PFSK-1 (cell line): ENCODE data around the gene CDKN2C.

Source experiments
- FOXP2 ChIP-seq: optimal IDR thresholded peaks from 2 replicates; pipeline ENCODE3; 2011; ENCODE audit warnings: borderline replicate concordance, control low read depth, inconsistent platforms; ENCODE audit not compliant: insufficient read depth; ENCODE audit errors: extremely low read length, extremely low read depth
- POLR2AphosphoS5 ChIP-seq: IDR thresholded peaks from 2 replicates; pipeline ENCODE4 v1.6.1; 2012; ENCODE audit warnings: low read depth, mild to moderate bottlenecking, control low read depth, low read length, moderate library complexity
- SIN3A ChIP-seq: IDR thresholded peaks from 2 replicates; pipeline ENCODE4 v1.6.1; 2012; ENCODE audit warnings: mild to moderate bottlenecking, low read length, moderate library complexity, borderline replicate concordance; ENCODE audit not compliant: insufficient read depth
- TAF1 ChIP-seq: IDR thresholded peaks from 2 replicates; pipeline ENCODE4 v1.6.1; 2012; ENCODE audit warnings: low read length, control low read depth, borderline replicate concordance; ENCODE audit not compliant: insufficient read depth
- TF ChIP-seq, protein P1 (sequence below), 2 experiments: IDR thresholded peaks; 2 replicates each; pipeline versions ENCODE4 v1.6.1 to v1.8.0; 2011 to 2012; ENCODE audit warnings: low read depth in 2 of 2, low read length in 2 of 2, control low read depth in 1 of 2, inconsistent platforms in 1 of 2, mild to moderate bottlenecking in 1 of 2, moderate library complexity in 1 of 2; ENCODE audit not compliant: insufficient read depth in 1 of 2

Gene CDKN2C

DNA sequence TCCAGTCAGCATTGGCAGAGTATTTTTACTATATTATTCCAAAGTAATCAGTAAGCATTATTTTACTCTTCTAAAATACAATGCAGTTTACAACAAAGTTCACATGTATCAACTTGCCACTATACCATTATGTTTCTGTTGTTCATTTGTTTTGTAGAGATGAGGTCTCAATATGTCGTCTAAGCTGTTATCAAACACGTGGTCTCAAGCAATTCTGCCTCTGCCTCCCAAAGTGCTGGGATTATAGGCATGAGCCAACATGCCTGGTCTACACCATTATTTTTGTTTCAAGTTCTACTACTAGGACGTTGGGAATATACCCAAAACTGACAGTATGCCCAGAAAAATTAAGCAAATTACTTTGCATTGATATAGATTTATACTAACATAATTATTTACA lies 29.8 kb upstream of the CDKN2C start:
- no peak for TF ChIP-seq TAF1
- TF ChIP-seq SIN3A: no peak

DNA sequence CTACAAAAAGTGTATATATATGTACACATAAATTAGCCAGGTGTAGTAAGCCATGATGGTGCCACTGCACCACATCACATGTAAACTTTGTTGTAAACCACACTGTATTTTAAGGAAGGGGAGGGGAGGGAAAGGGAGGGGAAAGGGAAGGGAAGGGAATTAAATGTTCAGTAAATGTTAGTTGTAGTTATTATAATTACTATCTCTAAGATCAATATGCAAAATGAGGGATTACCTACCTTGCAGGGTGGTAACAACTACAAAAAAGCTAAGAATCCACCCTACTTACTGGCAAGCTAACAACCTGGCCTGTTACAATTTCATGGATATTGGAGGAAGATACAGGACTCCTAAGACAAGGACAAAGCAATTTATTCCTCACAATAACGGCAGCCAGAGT lies 27.7 kb upstream of the CDKN2C start:
- TF ChIP-seq SIN3A: no peak

DNA sequence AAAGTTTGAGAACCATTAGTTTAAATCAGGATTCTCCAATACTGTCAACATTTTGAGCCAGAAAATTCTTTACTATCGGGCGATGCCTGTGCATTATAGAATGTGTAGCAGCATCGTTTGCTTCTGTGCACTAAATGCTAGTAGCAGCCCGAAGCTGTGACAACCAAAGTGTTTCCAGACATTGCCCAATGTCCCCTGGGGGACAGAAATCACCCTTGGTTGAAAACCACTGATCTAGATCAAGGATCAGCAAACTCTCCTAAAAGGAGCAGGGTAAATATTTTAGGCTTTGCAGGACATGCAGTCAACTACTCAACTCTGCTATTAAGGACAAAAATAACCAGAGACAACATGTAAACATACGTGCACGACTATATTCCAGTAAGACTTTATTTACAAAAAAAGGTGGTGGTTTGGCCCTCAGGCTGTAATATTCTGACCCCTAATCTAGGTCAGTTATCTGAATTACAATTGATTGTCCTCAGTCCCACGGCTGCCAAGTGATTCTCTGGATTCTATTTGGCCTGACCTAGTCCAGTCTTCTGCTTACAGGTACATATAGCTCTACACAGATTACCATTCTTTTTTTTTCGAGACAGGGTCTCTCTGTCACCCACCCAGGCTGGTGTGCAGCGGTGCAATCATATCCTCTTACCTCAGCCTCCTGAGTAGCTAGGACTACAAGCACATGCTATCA lies 20.6 kb upstream of the CDKN2C start:
- TF ChIP-seq SIN3A (no peak), FOXP2 (no peak), POLR2AphosphoS5 (no peak), TAF1 (no peak)
- TF ChIP-seq, protein P1, sequence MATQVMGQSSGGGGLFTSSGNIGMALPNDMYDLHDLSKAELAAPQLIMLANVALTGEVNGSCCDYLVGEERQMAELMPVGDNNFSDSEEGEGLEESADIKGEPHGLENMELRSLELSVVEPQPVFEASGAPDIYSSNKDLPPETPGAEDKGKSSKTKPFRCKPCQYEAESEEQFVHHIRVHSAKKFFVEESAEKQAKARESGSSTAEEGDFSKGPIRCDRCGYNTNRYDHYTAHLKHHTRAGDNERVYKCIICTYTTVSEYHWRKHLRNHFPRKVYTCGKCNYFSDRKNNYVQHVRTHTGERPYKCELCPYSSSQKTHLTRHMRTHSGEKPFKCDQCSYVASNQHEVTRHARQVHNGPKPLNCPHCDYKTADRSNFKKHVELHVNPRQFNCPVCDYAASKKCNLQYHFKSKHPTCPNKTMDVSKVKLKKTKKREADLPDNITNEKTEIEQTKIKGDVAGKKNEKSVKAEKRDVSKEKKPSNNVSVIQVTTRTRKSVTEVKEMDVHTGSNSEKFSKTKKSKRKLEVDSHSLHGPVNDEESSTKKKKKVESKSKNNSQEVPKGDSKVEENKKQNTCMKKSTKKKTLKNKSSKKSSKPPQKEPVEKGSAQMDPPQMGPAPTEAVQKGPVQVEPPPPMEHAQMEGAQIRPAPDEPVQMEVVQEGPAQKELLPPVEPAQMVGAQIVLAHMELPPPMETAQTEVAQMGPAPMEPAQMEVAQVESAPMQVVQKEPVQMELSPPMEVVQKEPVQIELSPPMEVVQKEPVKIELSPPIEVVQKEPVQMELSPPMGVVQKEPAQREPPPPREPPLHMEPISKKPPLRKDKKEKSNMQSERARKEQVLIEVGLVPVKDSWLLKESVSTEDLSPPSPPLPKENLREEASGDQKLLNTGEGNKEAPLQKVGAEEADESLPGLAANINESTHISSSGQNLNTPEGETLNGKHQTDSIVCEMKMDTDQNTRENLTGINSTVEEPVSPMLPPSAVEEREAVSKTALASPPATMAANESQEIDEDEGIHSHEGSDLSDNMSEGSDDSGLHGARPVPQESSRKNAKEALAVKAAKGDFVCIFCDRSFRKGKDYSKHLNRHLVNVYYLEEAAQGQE (IDR thresholded peaks at IDR 0.05; ENCODE audit: insufficient read depth in 1 of 2, low read depth in 2 of 2, low read length in 2 of 2): no peak

DNA sequence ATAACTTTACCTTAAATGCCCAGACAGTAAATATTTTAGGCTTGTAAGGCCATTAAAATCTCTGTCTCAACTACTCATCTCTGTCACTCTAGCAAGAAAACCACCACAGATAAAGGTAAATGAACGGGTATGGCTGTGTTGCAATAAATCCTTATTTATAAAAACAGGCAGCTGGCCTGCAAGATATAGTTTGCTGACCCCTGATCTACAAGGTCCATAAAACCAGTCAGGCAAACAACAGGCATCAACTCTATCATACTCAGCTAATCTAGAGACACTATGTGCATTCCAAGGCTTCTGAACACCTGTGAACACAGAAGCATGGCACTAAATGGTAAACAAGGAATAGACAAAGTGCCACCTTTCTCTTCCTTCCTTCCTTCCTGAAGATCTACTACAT lies 19.6 kb upstream of the CDKN2C start:
- no peak for TF ChIP-seq TAF1
- TF ChIP-seq POLR2AphosphoS5: no peak
- TF ChIP-seq FOXP2: no peak
- TF ChIP-seq, protein P1 (IDR thresholded peaks at IDR 0.05; ENCODE audit: insufficient read depth in 1 of 2, low read depth in 2 of 2, low read length in 2 of 2): no peak
- no peak for TF ChIP-seq SIN3A

DNA sequence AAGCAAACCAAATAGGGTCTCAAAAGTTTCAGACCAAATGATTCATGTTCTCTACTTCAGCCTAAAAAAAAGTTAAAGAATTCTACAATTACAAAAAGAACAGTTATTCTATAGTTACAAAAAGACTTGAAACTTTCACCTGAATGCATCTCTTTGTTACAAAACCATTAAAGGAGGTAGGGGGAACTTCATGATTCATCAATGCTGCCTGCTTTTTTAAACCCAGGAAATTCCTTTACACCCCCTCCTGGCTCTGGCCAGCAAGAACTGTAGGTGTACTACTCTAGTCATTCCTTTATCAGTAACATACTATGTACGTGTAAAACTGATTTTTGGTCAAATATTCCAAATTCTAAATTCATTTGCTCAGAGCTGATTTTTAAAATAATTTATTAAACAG lies 14.9 kb upstream of the CDKN2C start:
- no peak for TF ChIP-seq TAF1
- TF ChIP-seq, protein P1 (IDR thresholded peaks at IDR 0.05; ENCODE audit: insufficient read depth in 1 of 2, low read depth in 2 of 2, low read length in 2 of 2): no peak
- no peak for TF ChIP-seq FOXP2
- no peak for TF ChIP-seq SIN3A

DNA sequence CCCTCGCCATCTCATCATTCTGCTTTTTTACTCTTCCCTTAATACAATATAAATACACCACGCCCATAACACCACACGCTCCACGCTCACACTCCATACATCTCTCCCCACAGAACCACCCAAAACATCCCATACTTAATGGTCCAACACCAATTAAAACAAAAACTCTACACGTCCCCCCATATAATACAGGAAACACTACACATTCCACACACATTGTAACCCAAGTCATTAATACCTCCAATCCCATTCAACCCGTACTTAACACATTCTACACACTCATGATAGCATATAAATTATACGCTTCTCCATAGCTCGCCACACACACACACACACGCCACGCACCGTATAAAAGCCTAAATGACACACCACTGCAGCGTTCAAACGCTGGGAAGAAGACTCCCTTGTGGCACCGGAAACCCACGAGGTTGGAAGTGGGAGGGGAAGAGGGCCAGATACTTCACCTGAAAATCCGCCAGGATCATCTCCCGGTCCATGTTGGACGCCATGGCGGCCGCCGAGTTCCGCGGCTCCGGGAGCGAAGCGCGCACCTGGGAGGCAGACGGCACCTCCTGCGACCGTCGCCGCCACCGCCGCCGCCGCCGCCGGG lies 10.6 kb upstream of the CDKN2C start:
- TF ChIP-seq, protein P1 (IDR thresholded peaks at IDR 0.05; ENCODE audit: insufficient read depth in 1 of 2, low read depth in 2 of 2, low read length in 2 of 2): no peak
- TF ChIP-seq POLR2AphosphoS5: no peak
- TF ChIP-seq FOXP2: no peak
- no peak for TF ChIP-seq SIN3A
- no peak for TF ChIP-seq TAF1
